Erythroblast (primary cell): ENCODE measurements around the gene PIEZO2.

ENCODE experiments used
- GATA1 ChIP-seq: IDR thresholded peaks from 2 replicates; pipeline ENCODE4 v1.6.1; 2011; ENCODE audit warnings: low read depth, mild to moderate bottlenecking, control low read depth, low read length, moderate library complexity
- POLR2A ChIP-seq: IDR thresholded peaks from 2 replicates; pipeline ENCODE4 v1.6.1; 2011; ENCODE audit warnings: mild to moderate bottlenecking, low read length

DNA sequence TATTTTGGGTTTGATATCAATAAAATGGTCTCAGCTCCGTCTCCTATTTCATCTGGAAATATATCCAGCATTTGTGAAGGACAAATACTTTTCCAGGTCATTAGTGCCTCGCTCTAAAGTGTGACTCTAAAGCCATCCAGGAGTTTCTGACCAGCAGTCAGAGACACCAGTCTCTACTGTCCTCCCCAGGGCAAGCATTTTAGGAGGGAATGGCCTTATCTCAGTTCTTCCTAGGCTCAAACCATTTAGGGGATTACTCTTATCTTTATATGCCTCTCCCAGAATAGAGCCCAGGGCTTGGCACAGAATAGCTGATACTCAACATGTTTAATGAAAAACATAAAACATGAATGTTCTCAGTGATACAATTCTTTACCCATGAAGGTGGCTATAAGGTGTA, 436.0 kb downstream of the PIEZO2 start:
- TF ChIP-seq POLR2A (no peak), GATA1 (no peak)
